Measurements from ENCODE around the gene ABCD1. TPM values are rescaled to one million over a fixed set of nuclear protein-coding genes. Genes with fewer than 3 reads are reported as not detected.

The ABCD1 gene
- total and polyA plus RNA-seq, 9 of the 15 experiments (the other 6 are each of a cell fraction or from before 2014, with no cell fraction given) = 0.07 to 6.9 (median 2.2) TPM

DNA sequence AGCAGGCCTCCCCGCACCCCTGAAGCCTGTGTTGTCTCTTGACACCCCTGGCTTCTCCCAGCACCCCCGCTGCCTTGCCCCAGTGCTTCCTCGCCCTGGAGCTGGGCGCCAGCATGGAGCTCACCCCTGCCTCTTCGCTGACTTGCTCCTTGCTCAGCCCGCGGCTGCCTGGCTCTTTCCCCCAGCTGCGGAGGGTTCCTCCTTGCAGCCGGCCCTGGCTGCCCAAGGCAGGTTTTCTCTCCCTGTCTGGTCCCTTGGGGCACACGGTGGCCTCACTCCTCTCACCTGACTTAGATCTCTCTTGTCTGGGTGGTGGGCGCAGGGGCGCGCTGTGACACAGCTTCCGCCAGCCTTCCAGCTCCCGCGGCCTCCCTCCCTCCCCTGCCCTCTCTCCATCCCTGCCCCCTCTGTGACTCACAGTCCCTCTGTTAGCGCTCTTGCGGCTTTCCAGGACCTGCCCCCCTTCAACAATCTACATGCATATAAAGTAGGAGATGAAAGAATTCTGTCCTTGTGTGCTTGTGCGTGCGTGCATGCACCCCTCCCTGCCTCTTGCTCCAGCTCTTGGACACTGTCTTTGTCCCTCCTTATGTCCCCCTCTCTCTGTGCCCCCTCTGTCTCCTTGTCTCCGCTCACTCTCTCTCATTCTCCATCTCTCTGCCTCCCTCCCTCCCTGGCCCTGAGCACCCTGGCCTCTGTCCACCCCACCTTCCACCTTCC, 41.6 kb downstream of the ABCD1 start (continued):
- TF ChIP-seq, protein P1, sequence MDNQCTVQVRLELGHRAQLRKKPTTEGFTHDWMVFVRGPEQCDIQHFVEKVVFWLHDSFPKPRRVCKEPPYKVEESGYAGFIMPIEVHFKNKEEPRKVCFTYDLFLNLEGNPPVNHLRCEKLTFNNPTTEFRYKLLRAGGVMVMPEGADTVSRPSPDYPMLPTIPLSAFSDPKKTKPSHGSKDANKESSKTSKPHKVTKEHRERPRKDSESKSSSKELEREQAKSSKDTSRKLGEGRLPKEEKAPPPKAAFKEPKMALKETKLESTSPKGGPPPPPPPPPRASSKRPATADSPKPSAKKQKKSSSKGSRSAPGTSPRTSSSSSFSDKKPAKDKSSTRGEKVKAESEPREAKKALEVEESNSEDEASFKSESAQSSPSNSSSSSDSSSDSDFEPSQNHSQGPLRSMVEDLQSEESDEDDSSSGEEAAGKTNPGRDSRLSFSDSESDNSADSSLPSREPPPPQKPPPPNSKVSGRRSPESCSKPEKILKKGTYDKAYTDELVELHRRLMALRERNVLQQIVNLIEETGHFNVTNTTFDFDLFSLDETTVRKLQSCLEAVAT (IDR thresholded peaks at IDR 0.05) = no peak
- TF ChIP-seq ZFP36 (IDR thresholded peaks at IDR 0.05; ENCODE audit: low read depth, low read length, partially characterized antibody) (no peak), CBX1 (IDR thresholded peaks at IDR 0.05; ENCODE audit: low read depth) (no peak), GTF2E2 (tag; IDR thresholded peaks at IDR 0.05) (no peak), STAT5A (IDR thresholded peaks at IDR 0.05; ENCODE audit: borderline replicate concordance, low read length) (no peak), HNRNPH1 (optimal IDR thresholded peaks at IDR 0.05; ENCODE audit: low read depth, low read length) (no peak), RBFOX2 (IDR thresholded peaks at IDR 0.05; ENCODE audit: low read depth, low read length) (peak; percentile 72), JUN (IDR thresholded peaks at IDR 0.05; ENCODE audit: borderline replicate concordance, low read depth, low read length) (peak; percentile 60; the same call in 1 of the 2 replicates), JUN (CRISPR knock-in tag; IDR thresholded peaks at IDR 0.05; ENCODE audit: borderline replicate concordance) (no peak), ZNF445 (CRISPR knock-in tag; IDR thresholded peaks at IDR 0.05; ENCODE audit: low read depth) (no peak), MIER1 (IDR thresholded peaks at IDR 0.05; ENCODE audit: low read depth) (no peak), CREB1 (IDR thresholded peaks at IDR 0.05) (no peak), CREB1 (CRISPR knock-in tag; IDR thresholded peaks at IDR 0.05) (no peak; the same call in 1 of the 2 replicates), ZNF77 (CRISPR knock-in tag; IDR thresholded peaks at IDR 0.05) (no peak), ZZZ3 (IDR thresholded peaks at IDR 0.05) (no peak), MCM7 (IDR thresholded peaks at IDR 0.05) (no peak), DNMT1 (IDR thresholded peaks at IDR 0.05) (no peak), HCFC1 (IDR thresholded peaks at IDR 0.05; ENCODE audit: low read depth, low read length) (peak; percentile 23; the same call in 1 of the 2 replicates), ZNF24 (IDR thresholded peaks at IDR 0.05) (no peak), ZFX (CRISPR knock-in tag; IDR thresholded peaks at IDR 0.05) (peak; percentile 26; the same call in 1 of the 2 replicates), MYC (IDR thresholded peaks at IDR 0.05; ENCODE audit: low read depth, low read length) (no peak), MYC (CRISPR knock-in tag; IDR thresholded peaks at IDR 0.05; ENCODE audit: borderline replicate concordance, low read depth) (no peak), ZNF76 (CRISPR knock-in tag; IDR thresholded peaks at IDR 0.05; ENCODE audit: borderline replicate concordance) (no peak)
- TF ChIP-seq, protein P2, sequence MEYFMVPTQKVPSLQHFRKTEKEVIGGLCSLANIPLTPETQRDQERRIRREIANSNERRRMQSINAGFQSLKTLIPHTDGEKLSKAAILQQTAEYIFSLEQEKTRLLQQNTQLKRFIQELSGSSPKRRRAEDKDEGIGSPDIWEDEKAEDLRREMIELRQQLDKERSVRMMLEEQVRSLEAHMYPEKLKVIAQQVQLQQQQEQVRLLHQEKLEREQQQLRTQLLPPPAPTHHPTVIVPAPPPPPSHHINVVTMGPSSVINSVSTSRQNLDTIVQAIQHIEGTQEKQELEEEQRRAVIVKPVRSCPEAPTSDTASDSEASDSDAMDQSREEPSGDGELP (CRISPR knock-in tag; IDR thresholded peaks at IDR 0.05; ENCODE audit: borderline replicate concordance) = peak; percentile 37; the same call in 1 of the 2 replicates
- TF ChIP-seq, protein P3, sequence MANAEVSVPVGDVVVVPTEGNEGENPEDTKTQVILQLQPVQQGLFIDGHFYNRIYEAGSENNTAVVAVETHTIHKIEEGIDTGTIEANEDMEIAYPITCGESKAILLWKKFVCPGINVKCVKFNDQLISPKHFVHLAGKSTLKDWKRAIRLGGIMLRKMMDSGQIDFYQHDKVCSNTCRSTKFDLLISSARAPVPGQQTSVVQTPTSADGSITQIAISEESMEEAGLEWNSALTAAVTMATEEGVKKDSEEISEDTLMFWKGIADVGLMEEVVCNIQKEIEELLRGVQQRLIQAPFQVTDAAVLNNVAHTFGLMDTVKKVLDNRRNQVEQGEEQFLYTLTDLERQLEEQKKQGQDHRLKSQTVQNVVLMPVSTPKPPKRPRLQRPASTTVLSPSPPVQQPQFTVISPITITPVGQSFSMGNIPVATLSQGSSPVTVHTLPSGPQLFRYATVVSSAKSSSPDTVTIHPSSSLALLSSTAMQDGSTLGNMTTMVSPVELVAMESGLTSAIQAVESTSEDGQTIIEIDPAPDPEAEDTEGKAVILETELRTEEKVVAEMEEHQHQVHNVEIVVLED (CRISPR knock-in tag; IDR thresholded peaks at IDR 0.05) = no peak
- TF ChIP-seq, protein P4, sequence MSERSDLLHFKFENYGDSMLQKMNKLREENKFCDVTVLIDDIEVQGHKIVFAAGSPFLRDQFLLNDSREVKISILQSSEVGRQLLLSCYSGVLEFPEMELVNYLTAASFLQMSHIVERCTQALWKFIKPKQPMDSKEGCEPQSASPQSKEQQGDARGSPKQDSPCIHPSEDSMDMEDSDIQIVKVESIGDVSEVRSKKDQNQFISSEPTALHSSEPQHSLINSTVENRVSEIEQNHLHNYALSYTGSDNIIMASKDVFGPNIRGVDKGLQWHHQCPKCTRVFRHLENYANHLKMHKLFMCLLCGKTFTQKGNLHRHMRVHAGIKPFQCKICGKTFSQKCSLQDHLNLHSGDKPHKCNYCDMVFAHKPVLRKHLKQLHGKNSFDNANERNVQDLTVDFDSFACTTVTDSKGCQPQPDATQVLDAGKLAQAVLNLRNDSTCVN (CRISPR knock-in tag; IDR thresholded peaks at IDR 0.05) = no peak
